ENCODE data around the gene CYB5R4.

- TF ChIP-seq, protein P1, sequence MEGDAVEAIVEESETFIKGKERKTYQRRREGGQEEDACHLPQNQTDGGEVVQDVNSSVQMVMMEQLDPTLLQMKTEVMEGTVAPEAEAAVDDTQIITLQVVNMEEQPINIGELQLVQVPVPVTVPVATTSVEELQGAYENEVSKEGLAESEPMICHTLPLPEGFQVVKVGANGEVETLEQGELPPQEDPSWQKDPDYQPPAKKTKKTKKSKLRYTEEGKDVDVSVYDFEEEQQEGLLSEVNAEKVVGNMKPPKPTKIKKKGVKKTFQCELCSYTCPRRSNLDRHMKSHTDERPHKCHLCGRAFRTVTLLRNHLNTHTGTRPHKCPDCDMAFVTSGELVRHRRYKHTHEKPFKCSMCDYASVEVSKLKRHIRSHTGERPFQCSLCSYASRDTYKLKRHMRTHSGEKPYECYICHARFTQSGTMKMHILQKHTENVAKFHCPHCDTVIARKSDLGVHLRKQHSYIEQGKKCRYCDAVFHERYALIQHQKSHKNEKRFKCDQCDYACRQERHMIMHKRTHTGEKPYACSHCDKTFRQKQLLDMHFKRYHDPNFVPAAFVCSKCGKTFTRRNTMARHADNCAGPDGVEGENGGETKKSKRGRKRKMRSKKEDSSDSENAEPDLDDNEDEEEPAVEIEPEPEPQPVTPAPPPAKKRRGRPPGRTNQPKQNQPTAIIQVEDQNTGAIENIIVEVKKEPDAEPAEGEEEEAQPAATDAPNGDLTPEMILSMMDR (IDR thresholded peaks at IDR 0.05): no peak
- TF ChIP-seq POLR2A (IDR thresholded peaks at IDR 0.05): no peak
- no peak for TF ChIP-seq POLR2AphosphoS5 (IDR thresholded peaks at IDR 0.05)
These were observed 98.8 kb downstream of the CYB5R4 start for GRCh38 chr6:83958241-83958685.

All from prostate gland (tissue), 2 donors.